RPMI8226 (cell line): Measurements from ENCODE around the gene RAB27B.
"Not testable (repeated sequence)": the region's sequence is repeated elsewhere in the genome, so short reads cannot be mapped to it uniquely, and the experiment has no call there.

ENCODE experiments used
- DNase-seq: peaks from one replicate; pipeline ENCODE4 v3.0.0-alpha.2; 2015

Gene RAB27B

GRCh38 chr18:54820785-54821275 lies 7.4 kb upstream of the RAB27B start:
- not testable (repeated sequence) for DNase-seq

- no peak for DNase-seq
Measured at GRCh38 chr18:54822872-54823845, 5.1 kb upstream of the RAB27B start.

GRCh38 chr18:54824761-54825160 lies 3.5 kb upstream of the RAB27B start:
- DNase-seq = no peak

GRCh38 chr18:54825601-54826344 lies 2.5 kb upstream of the RAB27B start:
- DNase-seq = no peak

GRCh38 chr18:54828986-54829385 lies 709 bp downstream of the RAB27B start:
- no peak for DNase-seq

GRCh38 chr18:54829856-54830255 lies 1.6 kb downstream of the RAB27B start:
- DNase-seq = no peak

- DNase-seq = no peak
Measured at GRCh38 chr18:54830260-54830659, 2.0 kb downstream of the RAB27B start.

GRCh38 chr18:54830866-54831265 lies 2.6 kb downstream of the RAB27B start:
- DNase-seq = no peak

GRCh38 chr18:54835944-54836343 lies 7.7 kb downstream of the RAB27B start:
- DNase-seq = no peak

- no peak for DNase-seq
Measured at GRCh38 chr18:54843314-54843713, 15.0 kb downstream of the RAB27B start.

- no peak for DNase-seq
Measured at GRCh38 chr18:54845787-54846186, 17.5 kb downstream of the RAB27B start.

- no peak for DNase-seq
Measured at GRCh38 chr18:54848121-54848520, 19.8 kb downstream of the RAB27B start.

GRCh38 chr18:54849683-54850082 lies 21.4 kb downstream of the RAB27B start:
- DNase-seq = no peak

- no peak for DNase-seq
Measured at GRCh38 chr18:54850598-54850997, 22.3 kb downstream of the RAB27B start.

- no peak for DNase-seq
Measured at GRCh38 chr18:54852780-54853675, 24.8 kb downstream of the RAB27B start.

GRCh38 chr18:54855050-54855449 lies 26.8 kb downstream of the RAB27B start:
- DNase-seq = not testable (repeated sequence)

GRCh38 chr18:54856105-54856646 lies 27.9 kb downstream of the RAB27B start:
- no peak for DNase-seq

GRCh38 chr18:54857499-54857898 lies 29.2 kb downstream of the RAB27B start:
- no peak for DNase-seq

- DNase-seq = no peak
Measured at GRCh38 chr18:54859667-54860421, 31.6 kb downstream of the RAB27B start.

- no peak for DNase-seq
Measured at GRCh38 chr18:54860941-54861340, 32.7 kb downstream of the RAB27B start.

- no peak for DNase-seq
Measured at GRCh38 chr18:54867131-54867530, 38.9 kb downstream of the RAB27B start.

GRCh38 chr18:54871231-54871630 lies 43.0 kb downstream of the RAB27B start:
- no peak for DNase-seq
